M059J (cell line): Measurements from ENCODE around the gene TTN. TPM values are rescaled to one million over a fixed set of nuclear protein-coding genes. Genes with fewer than 3 reads are reported as not detected.

Source experiments
- DNase-seq: peaks from one replicate; pipeline ENCODE4 v3.0.0-alpha.2; 2012; ENCODE audit warnings: low read depth
- total RNA-seq: library from RNA; depleted of rRNA; stranded (reverse); fragments of >200 nt; shearing (Covaris generic); gene quantifications from 2 replicates; pipeline ENCODE4 v1.2.3, GENCODE V29; 2014

Gene TTN
- total RNA-seq, 1 experiment from 2014 or later, result 0.52 TPM

- no peak for DNase-seq
Measured at GRCh38 chr2:178734518-178734917, 72.7 kb downstream of the TTN start.

- DNase-seq, result no peak
Measured at GRCh38 chr2:178733975-178734374, 73.2 kb downstream of the TTN start.

GRCh38 chr2:178732913-178733312 is 74.3 kb downstream of the TTN start:
- no peak for DNase-seq

- no peak for DNase-seq
Measured at GRCh38 chr2:178731300-178731699, 75.9 kb downstream of the TTN start.

GRCh38 chr2:178730049-178730448 is 77.2 kb downstream of the TTN start:
- no peak for DNase-seq

- no peak for DNase-seq
Measured at GRCh38 chr2:178723786-178724346, 83.4 kb downstream of the TTN start.

GRCh38 chr2:178722296-178722695 is 84.9 kb downstream of the TTN start:
- no peak for DNase-seq

- DNase-seq, result no peak
Measured at GRCh38 chr2:178718988-178719387, 88.2 kb downstream of the TTN start.

GRCh38 chr2:178718283-178718682 is 88.9 kb downstream of the TTN start:
- peak; percentile 14 for DNase-seq

- DNase-seq, result no peak
Measured at GRCh38 chr2:178716394-178716793, 90.8 kb downstream of the TTN start.

- no peak for DNase-seq
Measured at GRCh38 chr2:178715366-178715765, 91.9 kb downstream of the TTN start.

GRCh38 chr2:178707476-178707875 is 99.7 kb downstream of the TTN start:
- no peak for DNase-seq

GRCh38 chr2:178704876-178705275 is 102.3 kb downstream of the TTN start:
- no peak for DNase-seq

GRCh38 chr2:178702361-178702760 is 104.9 kb downstream of the TTN start:
- DNase-seq, result no peak

GRCh38 chr2:178700922-178701342 is 106.3 kb downstream of the TTN start:
- peak; percentile 9 for DNase-seq

- DNase-seq, result peak; percentile 1
Measured at GRCh38 chr2:178700136-178700535, 107.1 kb downstream of the TTN start.

- DNase-seq, result no peak
Measured at GRCh38 chr2:178692845-178693244, 114.4 kb downstream of the TTN start.

GRCh38 chr2:178689808-178690207 is 117.4 kb downstream of the TTN start:
- DNase-seq, result no peak

GRCh38 chr2:178683877-178684276 is 123.3 kb downstream of the TTN start:
- DNase-seq, result no peak

GRCh38 chr2:178681081-178681480 is 126.1 kb downstream of the TTN start:
- no peak for DNase-seq

GRCh38 chr2:178679891-178680290 is 127.3 kb downstream of the TTN start:
- DNase-seq, result peak; percentile 1

- no peak for DNase-seq
Measured at GRCh38 chr2:178677599-178677998, 129.6 kb downstream of the TTN start.

GRCh38 chr2:178676046-178676445 is 131.2 kb downstream of the TTN start:
- no peak for DNase-seq

- DNase-seq, result peak; percentile 5
Measured at GRCh38 chr2:178674122-178674521, 133.1 kb downstream of the TTN start.
